ENCODE data around the gene ELMOD2.
A peak's percentile ranks its signal among the peaks of the same experiment; 100 is the strongest.
"Not testable (repeated sequence)": the region's sequence is repeated elsewhere in the genome, so short reads cannot be mapped to it uniquely, and the experiment has no call there.

Gene ELMOD2, protein sequence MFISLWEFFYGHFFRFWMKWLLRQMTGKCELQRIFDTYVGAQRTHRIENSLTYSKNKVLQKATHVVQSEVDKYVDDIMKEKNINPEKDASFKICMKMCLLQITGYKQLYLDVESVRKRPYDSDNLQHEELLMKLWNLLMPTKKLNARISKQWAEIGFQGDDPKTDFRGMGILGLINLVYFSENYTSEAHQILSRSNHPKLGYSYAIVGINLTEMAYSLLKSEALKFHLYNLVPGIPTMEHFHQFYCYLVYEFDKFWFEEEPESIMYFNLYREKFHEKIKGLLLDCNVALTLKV

DNA sequence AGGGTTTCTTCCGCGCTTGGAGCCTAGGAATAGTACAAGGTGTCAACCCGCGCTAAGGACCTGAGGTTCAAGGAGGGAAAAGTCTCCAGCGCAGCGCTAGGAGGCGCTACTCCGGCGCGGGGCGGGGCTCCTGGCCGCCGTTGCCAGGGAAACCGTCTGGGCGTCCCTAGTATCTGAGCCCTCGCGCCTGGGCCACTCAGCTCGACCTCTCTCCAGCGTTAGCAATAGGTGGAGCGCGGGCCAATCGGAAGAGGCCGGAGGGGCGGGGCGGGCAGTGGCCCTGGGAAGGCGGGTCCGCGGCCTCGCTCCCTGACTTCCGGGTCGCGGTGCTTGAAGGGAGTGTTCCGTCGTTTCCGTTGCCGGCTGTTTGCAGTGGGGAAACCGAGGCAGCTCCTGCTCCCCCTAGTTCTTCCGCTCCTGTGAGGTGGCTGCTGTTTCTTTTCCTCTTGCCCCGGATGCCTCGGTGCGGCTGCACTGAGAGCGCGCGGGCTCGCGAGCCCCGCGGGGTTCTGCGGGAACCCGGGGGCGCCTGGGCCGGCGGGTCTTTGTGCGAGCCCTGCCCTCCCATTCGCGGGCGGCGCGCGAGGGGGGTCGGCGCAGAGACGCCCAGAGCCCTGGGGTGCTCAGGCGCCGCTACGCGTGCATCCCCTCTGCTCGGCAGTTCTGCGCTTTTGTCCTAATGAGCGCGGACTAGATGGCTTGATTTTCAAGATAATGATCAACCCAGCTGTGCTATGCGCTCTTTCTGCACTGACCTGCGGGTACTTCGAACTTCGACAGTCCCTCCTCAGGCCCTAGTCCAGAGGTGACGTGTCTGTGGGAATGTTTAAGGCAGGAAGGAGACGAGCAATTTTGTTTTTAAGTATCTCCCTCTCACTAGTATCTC, at the start of gene ELMOD2:
Gene ELMOD2, plus strand, starts transcription at position 312 of the 886 bp plus-strand sequence. CDS start 1,261 bp downstream, outside the sequence.
- peak; percentile 91 to 96 (median 95) for DNase-seq (ENCODE audit: low read depth in 2 of 3, low spot score in 1 of 3)

GRCh38 chr4:140483445-140483844, 40.5 kb upstream of the ELMOD2 start:
- DNase-seq (ENCODE audit: low read depth in 2 of 3, low spot score in 1 of 3), result no peak

DNA sequence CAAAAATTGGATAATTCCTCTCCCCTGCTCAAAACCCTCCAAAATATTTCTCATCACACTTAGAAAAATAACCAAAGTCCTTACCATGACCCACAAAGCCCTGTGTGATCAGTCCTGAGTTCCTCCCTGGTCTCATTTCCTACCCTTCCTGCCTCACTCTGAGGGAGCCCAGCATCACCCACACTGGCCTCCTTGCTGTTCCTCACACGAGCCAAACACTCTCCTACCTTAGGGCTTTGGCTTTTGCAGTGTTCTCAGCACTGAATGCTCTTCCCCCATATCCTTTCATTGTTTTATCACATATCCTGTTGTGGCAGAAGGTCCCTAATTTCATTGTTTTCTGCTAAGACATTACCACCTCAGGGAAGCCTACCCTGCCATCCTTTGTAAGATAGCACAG, 38.0 kb upstream of the ELMOD2 start:
- DNase-seq (ENCODE audit: low read depth in 2 of 3, low spot score in 1 of 3), result no peak

GRCh38 chr4:140497405-140497746, 26.6 kb upstream of the ELMOD2 start:
- no peak for DNase-seq (ENCODE audit: low read depth in 2 of 3, low spot score in 1 of 3)

DNA sequence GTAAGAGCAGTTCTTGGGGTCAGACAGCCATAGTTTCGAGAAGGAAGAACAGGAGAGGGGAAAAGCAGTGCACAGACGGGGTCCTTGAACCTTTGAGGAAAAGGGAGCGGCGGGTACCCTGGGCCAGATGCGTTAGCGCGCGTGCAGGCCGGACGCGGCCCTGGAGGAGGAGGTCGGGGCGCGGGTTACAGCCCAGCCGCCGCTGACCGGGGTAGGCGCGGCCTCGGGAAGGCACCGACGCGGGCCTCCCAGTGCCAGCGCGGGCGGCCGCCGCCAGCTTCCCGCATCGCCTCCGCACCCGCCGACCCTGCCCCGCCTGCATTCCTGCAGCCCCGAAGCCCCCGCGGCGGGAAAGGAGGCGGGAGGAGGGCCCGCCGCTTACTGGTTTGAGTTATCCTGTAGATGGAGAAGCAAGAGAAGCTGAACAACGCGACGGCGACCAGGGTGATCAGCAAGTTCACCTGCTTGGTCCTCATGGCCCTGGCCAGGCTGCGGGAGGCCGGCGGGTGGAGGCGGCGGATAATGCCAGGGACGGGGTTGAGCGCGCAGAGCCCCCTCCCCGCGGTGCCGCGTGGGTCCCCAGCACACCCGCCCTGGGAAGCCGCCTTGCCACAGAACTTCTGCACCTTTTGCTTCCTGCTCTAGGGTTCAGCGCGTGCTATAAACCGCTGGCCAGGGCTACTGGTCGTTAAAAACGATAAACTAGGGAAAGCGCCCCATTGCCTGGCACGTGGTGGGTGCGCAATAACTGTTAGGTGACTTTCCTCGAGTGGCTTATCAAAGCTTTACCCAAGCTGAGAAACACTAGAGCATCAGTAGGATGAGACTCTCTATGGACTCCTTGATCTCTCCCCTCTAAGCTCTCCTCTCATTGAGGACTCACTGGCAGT, 26.0 kb upstream of the ELMOD2 start, which contains the start of gene MGAT4D:
Gene MGAT4D, minus strand, starts transcription at position 547 of the 890 bp plus-strand sequence. Its CDS starts 71 bp downstream, at position 476.
- DNase-seq (ENCODE audit: low read depth in 2 of 3, low spot score in 1 of 3), result no peak

DNA sequence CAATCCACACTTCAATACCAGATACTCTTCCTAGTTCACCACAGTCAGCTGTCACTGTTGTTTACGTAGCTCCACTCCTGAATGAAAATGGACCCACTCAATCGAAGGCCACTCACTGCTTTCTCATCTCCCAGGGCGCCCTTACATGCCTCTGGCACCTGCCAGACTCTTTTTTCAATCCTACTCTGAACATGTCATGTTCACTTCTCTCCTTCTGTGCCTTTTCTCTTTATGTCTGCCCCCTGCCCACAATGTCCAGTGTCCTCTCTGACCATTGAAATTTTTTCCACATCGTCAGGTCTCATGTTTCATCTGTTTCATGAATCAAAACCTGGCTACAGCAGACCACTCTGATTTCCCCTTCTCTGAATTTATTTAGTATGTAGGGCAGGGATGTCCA, 24.6 kb upstream of the ELMOD2 start:
- no peak for DNase-seq (ENCODE audit: low read depth in 2 of 3, low spot score in 1 of 3)

DNA sequence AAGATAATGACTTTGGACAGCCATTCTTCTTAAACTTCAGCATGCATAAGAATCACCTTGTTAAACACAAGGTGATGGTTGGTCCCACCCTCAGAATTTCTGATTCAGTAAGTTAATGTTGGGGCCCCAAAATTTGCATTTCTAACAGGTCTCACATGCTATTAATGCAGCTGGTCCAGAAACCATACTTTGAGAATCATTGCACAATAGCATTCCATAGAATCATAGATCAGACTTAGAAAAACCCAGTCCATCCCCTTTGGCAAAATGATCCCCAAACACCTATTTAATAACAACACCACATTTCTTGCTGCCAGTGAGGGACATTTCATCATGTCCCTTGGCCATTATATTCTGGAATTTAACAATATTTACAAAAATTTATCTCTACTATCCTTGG, 19.7 kb upstream of the ELMOD2 start:
- no peak for DNase-seq (ENCODE audit: low read depth in 2 of 3, low spot score in 1 of 3)

DNA sequence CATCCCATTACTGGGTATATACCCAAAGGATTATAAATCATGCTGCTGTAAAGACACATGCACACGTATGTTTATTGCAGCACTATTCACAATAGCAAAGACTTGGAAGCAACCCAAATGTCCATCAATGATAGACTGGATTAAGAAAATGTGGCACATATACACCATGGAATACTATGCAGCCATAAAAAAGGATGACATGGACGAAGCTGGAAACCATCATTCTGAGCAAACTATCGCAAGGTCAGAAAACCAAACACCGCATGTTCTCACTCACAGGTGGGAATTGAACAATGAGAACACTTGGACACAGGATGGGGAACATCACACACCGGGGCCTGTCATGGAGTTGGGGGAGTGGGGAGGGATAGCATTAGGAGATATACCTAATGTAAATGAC, 10.2 kb upstream of the ELMOD2 start:
- DNase-seq (ENCODE audit: low read depth in 2 of 3, low spot score in 1 of 3), result not testable (repeated sequence)

DNA sequence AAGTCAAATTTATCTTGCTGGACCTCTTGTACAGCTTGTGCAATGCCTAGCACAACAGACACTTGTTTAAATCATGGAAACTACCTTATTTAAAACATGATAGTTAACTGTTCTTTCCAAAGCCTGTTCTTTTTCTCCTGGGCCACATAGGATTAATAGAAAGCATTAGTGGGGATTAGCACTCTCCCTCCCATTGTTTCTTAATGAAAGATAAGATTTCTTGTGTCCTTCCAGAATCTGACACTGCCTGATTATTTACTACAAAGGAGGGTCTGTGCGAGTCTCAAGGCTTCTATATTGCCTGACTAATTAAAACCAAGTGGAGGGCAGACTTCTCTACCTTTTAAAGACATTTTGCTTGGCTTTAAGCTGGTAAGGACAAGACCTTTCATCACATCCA, 8.5 kb upstream of the ELMOD2 start:
- DNase-seq (ENCODE audit: low read depth in 2 of 3, low spot score in 1 of 3), result no peak

GRCh38 chr4:140523370-140523856, 555 bp upstream of the ELMOD2 start:
- no peak for DNase-seq (ENCODE audit: low read depth in 2 of 3, low spot score in 1 of 3)

- no peak for DNase-seq (ENCODE audit: low read depth in 2 of 3, low spot score in 1 of 3)
Observed at GRCh38 chr4:140529434-140529833, 5.5 kb downstream of the ELMOD2 start.

DNA sequence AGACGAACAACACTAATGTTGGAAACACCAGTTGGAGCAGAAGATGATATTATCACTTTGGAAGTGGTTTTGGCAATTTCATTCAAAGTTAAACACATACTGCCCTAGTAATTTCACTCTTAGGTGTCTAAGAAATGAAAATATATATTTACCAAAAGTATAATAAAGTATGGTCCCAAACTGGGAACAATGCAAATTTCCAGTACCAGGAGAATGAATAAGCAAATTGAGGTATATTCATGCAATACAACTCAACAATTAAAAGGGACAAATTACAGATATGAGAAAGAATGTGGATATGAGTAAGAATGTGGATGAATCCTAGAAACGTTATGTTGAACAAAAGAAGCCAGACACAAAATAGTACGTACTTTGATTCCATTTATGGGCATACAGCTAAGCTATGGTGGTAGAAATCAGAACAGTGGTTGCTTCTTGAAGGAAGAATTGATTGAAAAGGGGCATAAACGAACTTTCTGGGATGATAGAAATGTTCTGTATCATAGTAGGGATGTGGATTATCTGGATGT, 10.0 kb downstream of the ELMOD2 start:
- DNase-seq (ENCODE audit: low read depth in 2 of 3, low spot score in 1 of 3), result no peak

DNA sequence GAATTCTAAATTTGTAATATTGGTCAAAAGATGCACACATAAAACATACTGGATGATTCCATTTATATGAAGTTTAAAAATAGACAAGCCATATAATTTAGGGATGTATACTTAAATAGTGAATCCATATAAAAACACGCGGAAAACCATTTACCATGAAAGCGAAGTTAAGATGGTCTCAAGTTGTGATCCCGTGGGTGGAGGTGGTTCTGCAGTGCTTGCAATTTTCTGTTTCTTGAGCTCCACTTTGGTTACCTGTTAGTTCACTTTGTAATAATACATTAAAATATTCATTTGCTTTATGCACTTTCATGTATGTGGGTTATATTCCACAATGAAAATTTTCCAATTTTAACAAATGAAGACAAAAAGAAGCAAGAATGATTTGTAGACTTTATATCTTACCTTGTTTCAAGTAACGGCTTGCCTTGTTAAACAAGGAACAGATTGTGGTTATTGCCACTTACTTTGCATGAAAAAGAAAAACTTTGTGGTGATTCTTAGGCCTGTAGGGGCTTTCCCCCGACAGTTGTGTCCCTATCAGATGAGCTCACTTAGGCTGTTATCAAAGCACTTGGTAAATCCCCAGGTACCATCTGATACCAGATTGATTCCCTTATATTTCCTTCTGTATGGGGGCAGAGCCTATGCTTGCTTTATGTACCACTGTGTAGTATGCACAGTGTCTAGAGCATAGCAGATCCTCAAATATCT, 32.6 kb downstream of the ELMOD2 start:
- DNase-seq (ENCODE audit: low read depth in 2 of 3, low spot score in 1 of 3), result peak in 1 of 3 donors; percentile 11

DNA sequence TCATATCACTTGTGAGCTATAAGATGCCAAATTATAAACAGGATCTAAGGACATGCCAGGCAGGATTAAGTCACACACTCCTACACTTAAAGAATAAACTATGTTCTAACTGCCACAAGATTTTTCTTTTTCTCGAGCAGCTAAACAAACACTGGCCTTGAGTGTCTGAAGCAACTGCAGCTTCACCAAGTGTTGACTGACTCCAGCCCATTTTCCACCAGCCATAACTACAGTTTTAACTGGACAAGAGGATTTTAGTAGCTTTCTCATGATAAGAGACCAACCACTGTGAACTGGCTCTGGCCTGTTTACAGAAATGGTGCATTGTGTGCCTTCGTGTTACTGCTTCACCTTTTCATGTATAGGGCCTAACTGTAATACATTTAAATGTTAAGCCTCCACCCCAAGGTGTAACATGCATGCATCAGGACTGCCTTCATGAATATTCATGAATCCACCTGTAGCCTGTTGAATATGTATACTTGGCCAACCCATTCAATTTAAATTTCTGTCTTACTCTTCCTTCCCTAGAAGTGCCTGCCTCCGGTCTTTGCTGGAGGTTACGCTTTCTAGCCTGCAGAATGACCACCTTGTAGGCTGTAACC, 34.0 kb downstream of the ELMOD2 start:
- no peak for DNase-seq (ENCODE audit: low read depth in 2 of 3, low spot score in 1 of 3)

DNA sequence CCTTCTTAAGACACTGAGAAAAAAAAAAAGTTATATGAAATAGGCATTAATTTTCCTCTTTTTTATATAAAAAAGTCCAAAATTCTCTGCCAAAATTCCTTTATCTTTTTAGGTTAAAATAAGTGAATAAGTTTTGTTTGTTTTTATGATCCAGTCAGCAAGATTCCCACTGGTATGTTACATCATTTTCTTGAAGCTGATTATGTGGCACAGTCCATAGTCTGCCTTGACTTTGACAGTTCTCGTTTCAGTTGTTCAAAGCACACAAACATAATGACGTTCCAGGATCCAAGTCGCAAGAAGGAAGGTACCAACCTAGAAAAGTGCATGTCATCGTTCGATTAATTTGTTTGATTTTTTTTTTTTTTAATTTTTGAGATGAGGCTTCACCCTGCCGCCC, 35.7 kb downstream of the ELMOD2 start:
- no peak for DNase-seq (ENCODE audit: low read depth in 2 of 3, low spot score in 1 of 3)

DNA sequence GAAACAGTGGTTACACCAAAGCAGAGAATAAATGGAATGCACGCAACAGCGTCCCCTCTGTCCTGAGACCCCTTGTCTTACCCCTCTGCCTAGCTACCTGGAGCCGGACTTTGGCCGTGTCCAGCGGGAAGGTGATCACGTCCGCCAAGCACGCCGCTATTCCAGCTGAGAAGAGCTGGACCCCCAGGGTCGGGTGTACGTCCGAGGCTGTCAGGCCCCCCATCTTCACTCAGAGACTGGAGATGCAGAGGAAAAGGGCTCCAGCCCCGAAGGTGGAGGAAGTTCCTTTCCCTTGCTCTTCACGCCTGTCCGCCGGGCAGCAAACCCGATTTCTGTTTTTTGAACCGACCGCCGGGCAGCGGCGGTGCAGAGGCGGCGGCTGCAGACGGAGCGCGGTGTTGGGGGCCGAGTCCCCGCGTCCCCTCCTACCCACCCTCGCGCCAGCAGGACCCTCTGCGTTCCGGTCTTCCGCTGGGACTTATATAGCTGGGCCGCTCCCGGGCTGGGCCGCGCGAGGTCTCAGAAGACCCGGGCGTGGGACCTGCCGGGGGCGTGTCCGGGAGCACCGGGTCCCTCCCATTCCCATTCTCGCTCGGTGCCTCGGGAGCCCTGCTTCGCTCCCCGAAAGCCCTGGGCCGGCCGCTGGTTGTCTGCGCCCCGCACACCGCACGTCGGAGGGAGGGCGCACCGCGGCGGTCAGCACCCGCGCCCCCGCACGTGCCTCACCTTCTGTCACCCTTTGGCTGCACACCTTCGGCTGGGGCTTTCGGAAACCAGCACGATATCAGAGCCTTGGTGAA, 44.7 kb downstream of the ELMOD2 start, which contains the start of gene UCP1:
Gene UCP1, minus strand, starts transcription at position 455 of the 800 bp plus-strand sequence. Its CDS starts 232 bp downstream, at position 223.
- DNase-seq (ENCODE audit: low read depth in 2 of 3, low spot score in 1 of 3), result no peak

GRCh38 chr4:140569307-140569638, 45.3 kb downstream of the ELMOD2 start:
- DNase-seq (ENCODE audit: low read depth in 2 of 3, low spot score in 1 of 3), result no peak

GRCh38 chr4:140571620-140572019, 47.7 kb downstream of the ELMOD2 start:
- DNase-seq (ENCODE audit: low read depth in 2 of 3, low spot score in 1 of 3), result no peak

DNA sequence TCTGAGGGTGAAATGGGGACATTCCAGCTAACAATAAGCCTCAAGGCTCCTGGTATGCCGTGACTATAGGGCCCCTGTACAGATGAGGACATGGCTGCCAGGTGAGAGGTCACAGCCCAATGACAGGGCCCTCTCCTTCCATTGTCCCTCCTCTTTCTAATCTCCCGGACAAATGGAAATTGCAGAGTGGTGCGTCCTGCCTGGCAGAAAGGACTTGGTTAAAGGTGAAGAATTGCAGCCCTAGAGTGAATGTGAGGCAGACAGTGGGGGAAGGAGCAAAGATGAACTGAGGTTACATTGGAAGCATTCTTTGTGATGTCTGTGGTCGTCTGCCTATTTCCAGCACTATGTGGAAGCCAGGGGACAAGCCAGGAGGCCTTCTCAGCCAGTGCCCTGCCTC, 51.5 kb downstream of the ELMOD2 start:
- DNase-seq (ENCODE audit: low read depth in 2 of 3, low spot score in 1 of 3), result no peak
